SK-N-MC (cell line): ENCODE data around the gene SIL1.

ENCODE experiments used
- EZH2 ChIP-seq: fragments of 200-600 bp; sonication (generic); IDR thresholded peaks from one replicate; pipeline ENCODE4 v1.6.1; 2017; ENCODE audit warnings: antibody characterized with exemption
- FOXP2 ChIP-seq: optimal IDR thresholded peaks from 2 replicates; pipeline ENCODE3; 2011; ENCODE audit warnings: mild to moderate bottlenecking, moderate library complexity; ENCODE audit not compliant: insufficient read depth; ENCODE audit errors: extremely low read length, control extremely low read depth
- POLR2AphosphoS5 ChIP-seq: IDR thresholded peaks from 2 replicates; pipeline ENCODE4 v1.6.1; 2012; ENCODE audit warnings: mild to moderate bottlenecking, low read depth, low read length, borderline replicate concordance

DNA sequence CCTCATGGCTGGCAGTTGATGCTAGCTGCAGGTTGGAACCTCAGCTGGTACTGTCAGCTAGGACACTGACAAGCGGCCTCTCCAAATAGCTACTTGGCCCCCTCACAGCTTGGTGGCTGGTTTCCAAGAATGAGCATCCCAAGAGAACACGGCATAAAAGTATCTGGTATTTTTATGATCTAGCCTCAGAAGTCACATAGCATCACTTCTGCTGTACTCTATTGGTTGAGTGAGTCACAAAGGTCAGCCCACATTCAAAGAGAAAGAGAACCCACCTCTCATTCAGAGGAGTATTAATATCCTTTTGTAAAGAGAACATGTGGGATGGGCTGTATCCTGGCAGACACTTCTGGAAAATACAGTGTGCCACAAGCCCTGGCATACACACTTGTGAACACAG lies 6.0 kb upstream of the SIL1 start:
- TF ChIP-seq POLR2AphosphoS5 (no peak), EZH2 (no peak), FOXP2 (no peak)
